ENCODE results near the gene CDH22. TPM values are rescaled to one million over a fixed set of nuclear protein-coding genes. Genes with fewer than 3 reads are reported as not detected.

Gene CDH22
- total and polyA plus RNA-seq, 9 of the 15 experiments (the other 6 are each of a cell fraction or from before 2014, with no cell fraction given): 0.07 to 0.08 TPM; not detected in 7

- TF ChIP-seq, protein P1, sequence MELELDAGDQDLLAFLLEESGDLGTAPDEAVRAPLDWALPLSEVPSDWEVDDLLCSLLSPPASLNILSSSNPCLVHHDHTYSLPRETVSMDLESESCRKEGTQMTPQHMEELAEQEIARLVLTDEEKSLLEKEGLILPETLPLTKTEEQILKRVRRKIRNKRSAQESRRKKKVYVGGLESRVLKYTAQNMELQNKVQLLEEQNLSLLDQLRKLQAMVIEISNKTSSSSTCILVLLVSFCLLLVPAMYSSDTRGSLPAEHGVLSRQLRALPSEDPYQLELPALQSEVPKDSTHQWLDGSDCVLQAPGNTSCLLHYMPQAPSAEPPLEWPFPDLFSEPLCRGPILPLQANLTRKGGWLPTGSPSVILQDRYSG (tag; conservative IDR thresholded peaks at IDR 0.05; ENCODE audit: low read depth): no peak
- TF ChIP-seq NFE2 (IDR thresholded peaks at IDR 0.05; ENCODE audit: low read depth): peak; percentile 14; the same call in 1 of the 2 replicates
Observed at GRCh38 chr20:46334303-46334904, 26.1 kb upstream of the CDH22 start (continued).

DNA sequence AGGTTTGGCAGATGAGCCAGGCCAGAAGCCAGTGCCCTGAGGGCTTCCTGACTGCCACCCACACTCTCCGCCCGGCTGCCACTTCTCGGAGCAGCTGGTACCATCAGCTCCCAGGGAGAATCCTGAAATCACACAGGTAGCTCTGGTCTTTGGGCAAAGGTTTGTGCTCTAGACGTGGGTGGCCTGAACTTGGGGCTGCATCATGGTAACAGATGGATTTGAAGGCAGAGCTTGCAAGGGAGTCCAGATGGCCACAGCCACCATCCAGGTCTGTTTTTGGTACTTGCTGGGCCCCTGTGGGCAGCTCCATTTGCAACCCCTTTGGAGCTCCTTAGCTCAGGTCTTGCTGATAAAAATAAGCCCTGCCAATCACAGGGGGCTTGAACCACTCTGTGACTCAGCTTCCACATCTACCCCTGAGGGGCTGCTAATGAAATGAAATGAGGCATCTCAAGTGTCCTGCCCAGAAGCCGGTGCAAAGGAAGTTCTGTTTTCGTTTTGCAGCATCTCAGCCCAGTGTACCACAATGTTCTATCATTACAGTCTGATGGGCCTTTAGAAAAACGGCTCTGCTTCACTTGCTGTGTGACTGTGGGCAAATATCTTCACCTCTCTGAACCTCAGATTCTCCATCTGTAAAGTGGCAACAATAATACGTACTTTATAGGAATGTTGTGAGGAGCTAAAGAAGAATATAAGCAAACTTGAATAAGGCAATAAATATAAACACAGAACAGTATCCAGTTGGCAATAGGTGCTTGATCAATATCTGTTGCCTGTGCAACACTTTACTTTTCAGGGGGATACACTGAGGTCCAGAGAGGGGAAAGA is 25.1 kb upstream of the CDH22 start:
- H3K27me3 ChIP-seq (ENCODE audit: control insufficient read depth in 2 of 2, insufficient read depth in 2 of 2, low read length in 2 of 2): peaks cover 22 to 73% of the 10 kb centered on the region in 2 experiments
- no peak for DNase-seq (ENCODE audit: extremely low read depth in 1 of 4, low spot score in 3 of 4)

More for the DNA sequence above, 25.1 kb upstream of the CDH22 start:
- Histone ChIP-seq H3K4me3 (no peak overlapping the region), H4K20me1 (replicated peaks; ENCODE audit: control insufficient read depth, insufficient read depth, low read length) (peaks cover 14% of the 10 kb centered on the region), H3K9me3 (replicated peaks; ENCODE audit: control insufficient read depth, insufficient read depth, low read depth, low read length) (no peaks in the 10 kb centered on the region), H3K36me3 (ENCODE audit: control insufficient read depth, insufficient read depth, low read length) (no peaks in the 10 kb centered on the region), H3K79me2 (ENCODE audit: control insufficient read depth, insufficient read depth, low read length) (no peaks in the 10 kb centered on the region), H3K9me1 (ENCODE audit: control insufficient read depth, insufficient read depth, low read length) (peaks cover 2% of the 10 kb centered on the region), H3K9ac (ENCODE audit: insufficient read depth in 1 of 2, low read depth in 2 of 2, low read length in 2 of 2) (no peak overlapping the region), H2AFZ (ENCODE audit: low read depth, low read length) (no peak overlapping the region), H3K4me2 (ENCODE audit: insufficient read depth, low read length) (no peak overlapping the region), H3K27ac (ENCODE audit: extremely low read depth, low read depth, low read length) (no peak overlapping the region), H3K4me1 (replicated peaks in 1 of 2; ENCODE audit: control insufficient read depth in 2 of 2, insufficient read depth in 2 of 2, low read length in 2 of 2) (peaks cover 0 to 19% of the 10 kb centered on the region in 2 experiments; a peak in 2 of 5 replicates)
- POLR2A ChIA-PET: interaction anchor here (0.8 kb wide), 1 partner anchor 9 kb away, joined by 6 read pairs; no protein-coding TSS in a partner anchor
- no peak for TF ChIP-seq SNRNP70 (optimal IDR thresholded peaks at IDR 0.05; ENCODE audit: low read depth, low read length)
- TF ChIP-seq ZFP36 (IDR thresholded peaks at IDR 0.05; ENCODE audit: low read depth, low read length, partially characterized antibody): peak; percentile 8
- TF ChIP-seq, protein P2, sequence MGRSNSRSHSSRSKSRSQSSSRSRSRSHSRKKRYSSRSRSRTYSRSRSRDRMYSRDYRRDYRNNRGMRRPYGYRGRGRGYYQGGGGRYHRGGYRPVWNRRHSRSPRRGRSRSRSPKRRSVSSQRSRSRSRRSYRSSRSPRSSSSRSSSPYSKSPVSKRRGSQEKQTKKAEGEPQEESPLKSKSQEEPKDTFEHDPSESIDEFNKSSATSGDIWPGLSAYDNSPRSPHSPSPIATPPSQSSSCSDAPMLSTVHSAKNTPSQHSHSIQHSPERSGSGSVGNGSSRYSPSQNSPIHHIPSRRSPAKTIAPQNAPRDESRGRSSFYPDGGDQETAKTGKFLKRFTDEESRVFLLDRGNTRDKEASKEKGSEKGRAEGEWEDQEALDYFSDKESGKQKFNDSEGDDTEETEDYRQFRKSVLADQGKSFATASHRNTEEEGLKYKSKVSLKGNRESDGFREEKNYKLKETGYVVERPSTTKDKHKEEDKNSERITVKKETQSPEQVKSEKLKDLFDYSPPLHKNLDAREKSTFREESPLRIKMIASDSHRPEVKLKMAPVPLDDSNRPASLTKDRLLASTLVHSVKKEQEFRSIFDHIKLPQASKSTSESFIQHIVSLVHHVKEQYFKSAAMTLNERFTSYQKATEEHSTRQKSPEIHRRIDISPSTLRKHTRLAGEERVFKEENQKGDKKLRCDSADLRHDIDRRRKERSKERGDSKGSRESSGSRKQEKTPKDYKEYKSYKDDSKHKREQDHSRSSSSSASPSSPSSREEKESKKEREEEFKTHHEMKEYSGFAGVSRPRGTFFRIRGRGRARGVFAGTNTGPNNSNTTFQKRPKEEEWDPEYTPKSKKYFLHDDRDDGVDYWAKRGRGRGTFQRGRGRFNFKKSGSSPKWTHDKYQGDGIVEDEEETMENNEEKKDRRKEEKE (IDR thresholded peaks at IDR 0.05; ENCODE audit: borderline replicate concordance in 1 of 2, control insufficient read depth in 1 of 2, low read depth in 2 of 2, low read length in 1 of 2): no peak
- TF ChIP-seq RBM25 (IDR thresholded peaks at IDR 0.05; ENCODE audit: low read depth, low read length, severe bottlenecking): peak; percentile 53
- CTCF ChIA-PET (ENCODE audit: low intra/inter-chr PET ratio): no interaction called here
- no TSS peak for BruUV-seq (replicated peaks)
- in situ Hi-C loops (cut with MboI): no loop called here
- 2% methylated on average over 8 of the region's 8 CpGs for WGBS (ENCODE audit: insufficient coverage, low coverage, missing lambda C conversion rate)
- intact Hi-C loops (cut with micrococcal nuclease): no loop called here
- ATAC-seq (no peak), FAIRE-seq (no peak)
